Endothelial cell of umbilical vein (primary cell): ENCODE measurements around the gene SCD. TPM values are rescaled to one million over a fixed set of nuclear protein-coding genes. Genes with fewer than 3 reads are reported as not detected.

Source experiments
- BruUV-seq: library from RNA; stranded (reverse); fragments of 400-500 nt; replicated peaks from 2 replicates; lab custom pipeline; 2021; lab: Mats Ljungman, UMichigan
- CTCF ChIA-PET: fragments of 300-600, 350-600 bp; sonication (Branson Sonifier 250); formaldehyde crosslinking; loops from one replicate; lab custom pipeline; 2021; ENCODE audit warnings: antibody characterized with exemption, inconsistent platforms; lab: Charles Lee
- POLR2A ChIA-PET: fragments of 300-600, 350-600 bp; sonication (Branson Sonifier 250); formaldehyde crosslinking; loops from one replicate; lab custom pipeline; 2021; ENCODE audit warnings: antibody characterized with exemption, inconsistent platforms; lab: Charles Lee
- DNase-seq: peaks from one replicate; pipeline ENCODE4 v3.0.0-alpha.2; 2011; ENCODE audit warnings: low read depth, low spot score
- FAIRE-seq: peaks from 2 replicates; lab custom pipeline; 2011; peaks lifted over from hg19 to GRCh38; lab: Jason Lieb, UNC
- H2AFZ ChIP-seq: 2 replicates; pipeline ENCODE4 v1.6.0; 2012; ENCODE audit warnings: low read depth, low read length, control low read depth, inconsistent platforms
- H3K27ac ChIP-seq: 2 replicates; pipeline ENCODE4 v1.5.1; 2011; ENCODE audit warnings: low read depth, mild to moderate bottlenecking, control low read depth, low read length, moderate library complexity; ENCODE audit not compliant: insufficient read depth
- H3K27me3 ChIP-seq, 2 experiments: 2 replicates each; pipeline versions ENCODE4 v1.6.0 to v1.6.1; 2011; ENCODE audit warnings: low read length in 2 of 2, mixed read lengths in 1 of 2; ENCODE audit not compliant: control insufficient read depth in 2 of 2, insufficient read depth in 2 of 2
- H3K36me3 ChIP-seq, 2 experiments: 2 replicates in 1 of 2; 3 replicates in 1 of 2; pipeline ENCODE4 v1.5.1; 2011; ENCODE audit warnings: low read length in 2 of 2, mild to moderate bottlenecking in 1 of 2, moderate library complexity in 1 of 2; ENCODE audit not compliant: control insufficient read depth in 2 of 2, insufficient read depth in 2 of 2; ENCODE audit errors: extremely low read depth in 1 of 2
- H3K4me1 ChIP-seq: 3 replicates; pipeline ENCODE4 v1.5.1; 2011; ENCODE audit warnings: mild to moderate bottlenecking, low read length; ENCODE audit not compliant: control insufficient read depth, insufficient read depth; ENCODE audit errors: extremely low read depth
- H3K4me2 ChIP-seq: 2 replicates; pipeline ENCODE4 v1.6.1; 2011; ENCODE audit warnings: low read length, control low read depth, mixed read lengths; ENCODE audit not compliant: insufficient read depth
- H3K4me3 ChIP-seq, 3 experiments: fragments of 200-600 bp in 1 of 3; sonication (generic), shearing (Covaris generic) in 1 of 3; replicated peaks in 1 of 3; 2 replicates each; pipeline ENCODE4 v1.5.1; 2011 to 2016; ENCODE audit warnings: control low read depth in 3 of 3, low read length in 3 of 3, mild to moderate bottlenecking in 2 of 3, inconsistent platforms in 1 of 3, low read depth in 1 of 3, moderate library complexity in 1 of 3; ENCODE audit not compliant: insufficient read depth in 1 of 3
- H3K79me2 ChIP-seq: 2 replicates; pipeline ENCODE4 v1.6.0; 2012; ENCODE audit warnings: low read length, inconsistent platforms; ENCODE audit not compliant: control insufficient read depth, insufficient read depth
- H3K9ac ChIP-seq: replicated peaks from 2 replicates; pipeline ENCODE3; 2011; ENCODE audit warnings: low read length, control low read depth; ENCODE audit not compliant: insufficient read depth; ENCODE audit errors: extremely low read depth
- H3K9me1 ChIP-seq: replicated peaks from 3 replicates; pipeline ENCODE4 v1.6.0; 2011; ENCODE audit warnings: mild to moderate bottlenecking, low read length; ENCODE audit not compliant: control insufficient read depth, insufficient read depth; ENCODE audit errors: extremely low read depth
- H3K9me3 ChIP-seq: replicated peaks from 2 replicates; pipeline ENCODE4 v1.5.1; 2012; ENCODE audit warnings: low read length, inconsistent platforms; ENCODE audit not compliant: control insufficient read depth, insufficient read depth
- H4K20me1 ChIP-seq: replicated peaks from 2 replicates; pipeline ENCODE3; 2011; ENCODE audit warnings: mild to moderate bottlenecking, low read length; ENCODE audit not compliant: control insufficient read depth, insufficient read depth; ENCODE audit errors: extremely low read depth
- EZH2 ChIP-seq: IDR thresholded peaks from 2 replicates; pipeline ENCODE4 v1.6.1; 2012; ENCODE audit warnings: borderline replicate concordance, low read depth, mild to moderate bottlenecking, moderate library complexity, low read length, inconsistent platforms; ENCODE audit not compliant: severe bottlenecking
- FOS ChIP-seq: IDR thresholded peaks from 2 replicates; pipeline ENCODE4 v1.6.1; 2011; ENCODE audit warnings: mild to moderate bottlenecking, low read length, moderate library complexity, borderline replicate concordance; ENCODE audit not compliant: insufficient read depth
- GATA2 ChIP-seq: IDR thresholded peaks from 2 replicates; pipeline ENCODE4 v1.7.0; 2011; ENCODE audit warnings: low read depth, mild to moderate bottlenecking, moderate library complexity, mixed read lengths, low read length; ENCODE audit not compliant: insufficient read length, insufficient read depth
- JUN ChIP-seq: IDR thresholded peaks from 2 replicates; pipeline ENCODE4 v1.6.1; 2011; ENCODE audit warnings: borderline replicate concordance, low read depth; ENCODE audit not compliant: insufficient read length, insufficient read depth
- MYC ChIP-seq: IDR thresholded peaks from one replicate; pipeline ENCODE4 v1.6.1; 2011; ENCODE audit warnings: mild to moderate bottlenecking, low read depth, low read length
- POLR2A ChIP-seq: IDR thresholded peaks from 2 replicates; pipeline ENCODE4 v1.6.1; 2012; ENCODE audit warnings: low read depth, mild to moderate bottlenecking, control low read depth, low read length
- POLR2AphosphoS5 ChIP-seq: IDR thresholded peaks from 2 replicates; pipeline ENCODE4 v1.6.1; 2012; ENCODE audit warnings: low read depth, mild to moderate bottlenecking, control low read depth, low read length, moderate library complexity; ENCODE audit not compliant: insufficient read depth
- dilution Hi-C: fragments of 300-500 bp; cut with MboI; formaldehyde crosslinking; loops from one replicate; pipeline ENCODE4 v1.15.0; 2019; ENCODE audit warnings: low sequenced_read_pairs; ENCODE audit not compliant: extremely low pct_ligation_motif_present
- intact Hi-C: fragments of 100-400 bp; cut with micrococcal nuclease; formaldehyde crosslinking; loops from one replicate; pipeline ENCODE4 v1.10.0; 2022
- polyA plus RNA-seq, 4 experiments: library from polyadenylated mRNA; depleted of rRNA in 3 of 4; stranded (reverse) in 3 of 4; unstranded in 1 of 4; fragments of >200 nt; gene quantifications; 2 replicates each; pipeline versions ENCODE4 v1.2.1 to v1.2.3, GENCODE V29; 2011 to 2012; ENCODE audit warnings: missing spikeins in 1 of 4
- total RNA-seq: library from RNA; stranded (reverse); gene quantifications from 2 replicates; pipeline ENCODE4 v1.2.3, GENCODE V29; 2021
- TF ChIP-seq, protein P1 (sequence below): IDR thresholded peaks from 2 replicates; pipeline ENCODE4 v1.6.1; 2011; ENCODE audit not compliant: insufficient read depth, insufficient read length
- TF ChIP-seq, protein P2 (sequence below), 2 donors: IDR thresholded peaks; 1 replicate in 1 of 2; 2 replicates in 1 of 2; pipeline ENCODE4 v1.5.1; 2011; ENCODE audit warnings: low read length in 2 of 2, mild to moderate bottlenecking in 2 of 2, moderate library complexity in 2 of 2, control low read depth in 1 of 2, inconsistent platforms in 1 of 2, low read depth in 1 of 2; ENCODE audit not compliant: insufficient read depth in 1 of 2; ENCODE audit errors: extremely low read depth in 1 of 2

Gene SCD
- total and polyA plus RNA-seq, 2 donors (not counting 3 experiments of a cell fraction or from before 2014, with no cell fraction given), result 258 to 426 TPM

DNA sequence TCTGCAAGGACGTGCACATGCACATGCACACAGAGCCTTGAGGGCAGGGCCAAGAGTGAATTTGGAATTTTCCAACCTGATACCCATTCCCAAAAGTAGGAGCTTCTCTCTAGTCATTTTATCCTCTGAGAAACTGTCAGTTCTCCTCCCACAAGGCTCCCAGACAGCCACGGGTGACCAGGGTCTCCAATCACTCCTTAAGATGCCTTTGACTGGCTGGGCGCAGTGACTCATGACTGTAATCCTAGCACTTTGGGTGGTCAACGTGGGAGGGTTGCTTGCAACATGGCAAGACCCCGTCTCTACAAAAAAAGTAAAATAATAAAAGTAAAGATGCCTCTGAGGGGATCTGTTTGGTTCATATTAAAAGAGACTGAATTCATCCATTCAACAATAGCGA lies 13.2 kb downstream of the SCD start:
- FAIRE-seq (no peak), DNase-seq (no peak)
- no peaks in the 10 kb centered on the region for H3K9me3 ChIP-seq
- TF ChIP-seq GATA2, result no peak
- TF ChIP-seq POLR2AphosphoS5, result no peak
- TF ChIP-seq, protein P1, sequence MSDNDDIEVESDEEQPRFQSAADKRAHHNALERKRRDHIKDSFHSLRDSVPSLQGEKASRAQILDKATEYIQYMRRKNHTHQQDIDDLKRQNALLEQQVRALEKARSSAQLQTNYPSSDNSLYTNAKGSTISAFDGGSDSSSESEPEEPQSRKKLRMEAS, result no peak
- no peak for TF ChIP-seq FOS
- TF ChIP-seq MYC, result no peak
- no peak for TF ChIP-seq POLR2A
- TF ChIP-seq, protein P2, sequence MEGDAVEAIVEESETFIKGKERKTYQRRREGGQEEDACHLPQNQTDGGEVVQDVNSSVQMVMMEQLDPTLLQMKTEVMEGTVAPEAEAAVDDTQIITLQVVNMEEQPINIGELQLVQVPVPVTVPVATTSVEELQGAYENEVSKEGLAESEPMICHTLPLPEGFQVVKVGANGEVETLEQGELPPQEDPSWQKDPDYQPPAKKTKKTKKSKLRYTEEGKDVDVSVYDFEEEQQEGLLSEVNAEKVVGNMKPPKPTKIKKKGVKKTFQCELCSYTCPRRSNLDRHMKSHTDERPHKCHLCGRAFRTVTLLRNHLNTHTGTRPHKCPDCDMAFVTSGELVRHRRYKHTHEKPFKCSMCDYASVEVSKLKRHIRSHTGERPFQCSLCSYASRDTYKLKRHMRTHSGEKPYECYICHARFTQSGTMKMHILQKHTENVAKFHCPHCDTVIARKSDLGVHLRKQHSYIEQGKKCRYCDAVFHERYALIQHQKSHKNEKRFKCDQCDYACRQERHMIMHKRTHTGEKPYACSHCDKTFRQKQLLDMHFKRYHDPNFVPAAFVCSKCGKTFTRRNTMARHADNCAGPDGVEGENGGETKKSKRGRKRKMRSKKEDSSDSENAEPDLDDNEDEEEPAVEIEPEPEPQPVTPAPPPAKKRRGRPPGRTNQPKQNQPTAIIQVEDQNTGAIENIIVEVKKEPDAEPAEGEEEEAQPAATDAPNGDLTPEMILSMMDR (IDR thresholded peaks at IDR 0.05; ENCODE audit: extremely low read depth in 1 of 2, insufficient read depth in 1 of 2, low read depth in 1 of 2, low read length in 2 of 2), result no peak
- no peak for TF ChIP-seq JUN
- TF ChIP-seq EZH2, result no peak
- no peak overlapping the region for H3K4me2 ChIP-seq
- no peaks in the 10 kb centered on the region for H4K20me1 ChIP-seq
- BruUV-seq, result no TSS peak
- no peaks in the 10 kb centered on the region for H3K9me1 ChIP-seq
- H3K4me1 ChIP-seq, result peaks cover 59% of the 10 kb centered on the region
- no peak overlapping the region for H3K4me3 ChIP-seq
- H3K27ac ChIP-seq, result no peak overlapping the region
- H3K9ac ChIP-seq, result no peak overlapping the region
- peaks cover 10 to 26% of the 10 kb centered on the region in 2 experiments for H3K36me3 ChIP-seq
- CTCF ChIA-PET, result interaction anchor here (1.2 to 1.8 kb wide), 3 partner anchors 13 to 149 kb away, joined by 4 to 10 read pairs (median 5); no protein-coding TSS in a partner anchor
- no peaks in the 10 kb centered on the region for H3K27me3 ChIP-seq
- H3K79me2 ChIP-seq, result peaks cover 31% of the 10 kb centered on the region
- intact Hi-C loops, result no loop called here
- no peak overlapping the region for H2AFZ ChIP-seq
- POLR2A ChIA-PET, result interaction anchor here (0.8 kb wide), 1 partner anchor 11 kb away, joined by 3 read pairs; no protein-coding TSS in a partner anchor
- dilution Hi-C loops, result no loop called here
